NCI-H187 (cell line): ENCODE data around the gene C2CD4C.
"Not testable (repeated sequence)": the region's sequence is repeated elsewhere in the genome, so short reads cannot be mapped to it uniquely, and the experiment has no call there.

Source experiments
- DNase-seq, 2 experiments: peaks; one replicate each; lab custom pipeline; 2025; lab: John Stamatoyannopoulos, UW

Gene C2CD4C

DNA sequence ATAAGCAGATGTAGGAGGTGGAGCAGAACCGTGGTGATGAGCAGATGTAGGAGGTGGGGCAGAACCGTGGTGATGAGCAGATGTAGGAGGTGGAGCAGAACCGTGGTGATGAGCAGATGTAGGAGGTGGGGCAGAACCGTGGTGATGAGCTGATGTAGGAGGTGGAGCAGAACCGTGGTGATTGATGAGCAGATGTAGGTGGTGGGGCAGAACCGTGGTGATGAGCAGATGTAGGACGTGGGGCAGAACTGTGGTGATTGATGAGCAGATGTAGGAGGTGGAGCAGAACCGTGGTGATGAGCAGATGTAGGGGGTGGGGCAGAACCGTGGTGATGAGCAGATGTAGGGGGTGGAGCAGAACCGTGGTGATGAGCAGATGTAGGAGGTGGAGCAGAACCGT, 27.0 kb downstream of the C2CD4C start:
- DNase-seq: not testable (repeated sequence)

DNA sequence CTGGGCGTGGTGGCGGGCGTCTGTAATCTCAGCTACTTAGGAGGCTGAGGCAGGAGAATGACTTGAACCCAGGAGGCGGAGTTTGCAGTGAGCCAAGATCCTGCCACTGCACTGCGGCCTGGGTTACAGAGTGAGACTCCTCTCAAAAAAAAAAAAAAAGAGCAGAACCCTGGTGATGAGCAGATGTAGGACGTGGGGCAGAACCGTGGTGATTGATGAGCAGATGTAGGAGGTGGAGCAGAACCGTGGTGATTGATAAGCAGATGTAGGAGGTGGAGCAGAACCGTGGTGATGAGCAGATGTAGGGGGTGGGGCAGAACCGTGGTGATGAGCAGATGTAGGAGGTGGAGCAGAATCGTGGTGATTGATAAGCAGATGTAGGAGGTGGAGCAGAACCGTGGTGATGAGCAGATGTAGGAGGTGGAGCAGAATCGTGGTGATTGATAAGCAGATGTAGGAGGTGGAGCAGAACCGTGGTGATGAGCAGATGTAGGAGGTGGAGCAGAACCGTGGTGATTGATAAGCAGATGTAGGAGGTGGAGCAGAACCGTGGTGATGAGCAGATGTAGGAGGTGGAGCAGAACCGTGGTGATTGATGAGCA, 28.2 kb downstream of the C2CD4C start:
- DNase-seq: not testable (repeated sequence)

DNA sequence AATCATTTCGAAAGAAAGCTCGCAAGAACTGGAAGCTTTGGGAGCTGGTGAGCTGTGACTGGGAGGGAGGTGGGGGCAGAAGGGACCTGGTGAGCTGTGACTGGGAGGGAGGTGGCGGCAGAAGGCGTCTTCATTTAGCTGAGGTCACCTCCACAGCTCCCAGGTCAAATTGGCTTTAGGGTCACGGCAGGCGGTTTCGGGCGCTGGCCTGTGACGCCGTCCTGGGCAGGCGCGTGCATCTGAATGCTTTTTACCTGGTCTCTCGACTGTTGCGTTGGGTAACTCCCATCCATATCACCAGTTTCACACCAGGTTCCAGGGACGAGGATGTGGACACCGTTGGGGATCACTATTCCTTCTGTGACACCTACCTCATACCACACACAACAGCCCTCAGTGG, 29.2 kb downstream of the C2CD4C start:
- DNase-seq: no peak

DNA sequence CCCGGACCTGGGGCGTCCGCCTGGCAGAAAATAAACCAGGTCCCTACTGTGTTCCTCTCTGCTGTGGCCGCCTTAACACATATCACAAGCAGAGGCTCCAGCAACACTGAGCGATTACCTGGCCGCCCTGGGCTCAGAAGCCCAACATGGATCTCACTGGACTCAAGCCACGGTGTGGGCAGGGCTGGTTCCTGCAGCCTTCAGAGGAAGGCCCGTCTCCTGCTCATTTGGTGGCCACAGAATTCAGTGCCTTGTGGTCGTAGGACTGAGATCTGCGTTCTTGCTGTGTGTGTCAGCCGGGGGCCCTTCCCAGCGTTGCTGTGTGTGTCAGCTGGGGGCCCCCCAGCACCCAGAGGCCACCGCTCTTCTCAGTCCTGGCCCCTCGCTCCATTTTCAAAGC, 30.2 kb downstream of the C2CD4C start:
- no peak for DNase-seq

DNA sequence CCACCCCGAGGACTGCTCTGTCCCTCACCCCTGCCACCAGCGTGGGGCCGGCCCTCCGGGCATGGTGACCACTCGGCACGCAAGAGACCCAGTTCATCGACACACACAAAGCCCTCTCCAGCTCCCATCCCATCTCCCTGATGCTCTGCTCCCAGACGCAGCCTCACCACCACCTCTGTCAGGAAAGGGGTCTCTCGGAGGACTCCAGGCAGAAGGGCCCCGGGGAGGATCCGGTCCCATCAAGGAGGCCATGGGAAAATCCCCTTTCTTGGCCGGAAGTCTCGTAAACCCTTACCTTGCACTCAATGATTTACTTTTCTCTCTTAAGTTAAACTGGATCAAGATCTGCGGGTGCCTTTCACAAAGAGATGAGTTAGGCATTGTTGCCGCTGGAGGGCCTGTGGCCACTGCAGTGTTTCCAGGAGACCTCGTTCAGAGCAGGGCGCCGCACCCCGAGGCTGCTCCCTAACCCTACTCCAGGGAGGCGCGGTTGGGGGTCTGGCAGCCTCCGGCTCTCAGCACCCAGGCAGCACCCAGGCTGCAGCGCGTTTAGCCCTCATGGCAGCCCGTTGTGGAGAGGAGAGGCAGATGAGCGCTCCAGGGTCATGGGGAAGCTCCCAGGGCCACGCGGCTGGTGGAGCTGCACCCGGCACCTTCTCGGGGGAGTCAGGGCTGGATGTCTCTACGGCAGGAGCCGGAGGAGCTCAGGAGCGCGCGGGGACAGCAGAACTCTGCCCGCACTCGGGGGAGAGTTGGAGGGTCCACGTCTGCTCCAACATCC, 31.0 kb downstream of the C2CD4C start:
- no peak for DNase-seq

DNA sequence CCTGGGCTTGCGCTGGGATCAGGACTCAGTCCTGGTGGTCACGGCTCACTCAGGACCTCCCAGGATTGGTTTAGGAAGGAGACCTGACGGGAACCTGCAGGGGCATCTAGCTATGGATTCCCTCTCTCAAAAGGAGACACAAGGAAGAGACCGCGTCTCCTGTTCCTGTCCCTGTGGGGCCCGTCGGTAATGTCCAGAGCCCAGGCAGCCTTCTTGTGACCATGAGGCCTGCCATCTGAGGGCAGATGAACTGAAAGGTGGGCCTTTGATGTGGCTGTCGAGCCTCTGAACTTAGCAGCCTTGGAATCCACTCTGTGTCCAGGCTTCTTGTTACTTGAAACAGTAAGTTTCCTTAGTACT, 32.9 kb downstream of the C2CD4C start:
- no peak for DNase-seq

DNA sequence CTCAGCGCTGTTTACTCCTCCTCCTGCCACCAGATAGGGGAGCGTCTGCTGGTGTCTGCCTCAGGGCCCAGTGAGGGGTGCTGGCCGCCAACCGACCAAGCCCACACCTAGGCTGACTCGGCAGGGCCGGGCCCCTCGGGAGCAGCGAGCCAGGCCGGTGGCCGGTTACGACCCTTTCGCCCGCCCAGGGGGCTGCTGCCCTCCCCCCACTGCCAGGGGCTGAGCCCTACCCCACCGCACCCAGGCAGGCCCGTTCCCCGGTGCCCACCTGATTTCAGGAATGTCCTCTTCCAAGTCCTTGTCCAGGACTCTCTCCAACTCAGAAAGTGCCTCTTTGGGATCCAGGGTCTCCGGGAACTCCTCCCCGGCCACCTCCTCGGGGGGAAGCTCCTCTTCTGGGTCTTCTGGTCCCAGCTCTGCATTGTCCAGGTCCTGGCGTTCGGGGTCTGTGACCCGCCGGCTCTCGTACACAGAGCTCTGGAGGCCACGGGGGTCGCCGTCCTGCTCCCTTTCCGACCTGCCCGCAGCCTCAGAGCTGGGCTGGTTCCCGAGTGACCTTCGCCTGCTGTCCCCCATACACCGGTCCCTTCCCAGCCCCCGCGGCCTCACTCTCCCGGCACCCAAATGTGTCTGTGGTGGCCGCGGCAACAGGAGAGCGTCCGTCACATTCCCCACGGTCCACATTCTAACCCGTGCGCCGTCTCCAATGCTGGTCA, 33.4 kb downstream of the C2CD4C start:
- DNase-seq: no peak

DNA sequence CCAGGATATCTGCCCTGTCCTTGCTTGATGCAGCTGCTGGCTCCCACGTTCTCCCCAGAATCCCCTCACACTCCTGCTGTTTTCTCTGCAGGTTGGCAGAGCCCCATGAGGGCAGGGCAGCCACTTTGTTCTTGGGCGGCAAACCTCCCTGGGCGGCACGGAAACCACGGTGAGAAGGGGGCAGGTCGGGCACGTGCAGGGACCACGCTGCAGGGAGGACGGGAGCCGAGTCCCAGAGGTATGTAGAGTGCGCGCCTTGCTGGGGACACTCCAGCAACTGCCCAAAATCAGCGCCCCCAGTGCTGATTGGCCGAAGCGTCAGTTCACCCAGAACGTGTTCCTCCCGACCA, 34.1 kb downstream of the C2CD4C start:
- DNase-seq: no peak

DNA sequence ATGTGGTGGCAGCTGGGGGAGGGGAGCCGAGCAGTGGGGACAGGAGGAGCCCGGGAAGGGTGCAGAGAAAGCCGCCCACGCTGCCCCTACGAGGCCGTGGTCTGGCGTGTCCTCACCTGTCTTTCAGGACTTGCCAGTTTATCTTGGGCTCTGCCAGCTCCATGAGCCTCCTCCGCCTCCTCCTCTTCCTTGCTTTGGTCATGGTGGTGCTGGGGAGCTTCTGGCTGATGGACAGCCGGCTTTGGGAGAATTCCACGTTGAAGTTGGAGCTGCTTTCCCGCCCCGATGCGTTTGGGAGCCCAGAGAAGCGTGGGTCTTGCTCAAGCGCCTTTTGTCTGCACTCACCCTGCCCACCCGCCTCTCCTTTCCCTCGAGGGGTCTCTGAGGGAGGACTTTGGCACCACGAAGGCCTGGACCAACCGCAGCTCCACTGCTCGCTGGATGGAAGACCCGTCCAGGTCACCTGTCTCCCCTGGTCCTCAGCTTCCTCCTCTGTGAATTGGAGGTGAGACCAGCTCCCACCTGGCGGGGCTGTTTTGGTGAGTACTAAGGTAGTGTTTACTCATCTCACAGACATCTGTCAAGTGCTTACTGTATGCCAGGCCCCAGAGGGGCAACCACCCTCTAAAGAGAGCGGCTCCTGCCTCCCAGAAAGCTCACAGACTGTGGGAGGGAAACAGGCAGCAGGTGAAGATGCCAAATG, 34.6 kb downstream of the C2CD4C start:
- no peak for DNase-seq

DNA sequence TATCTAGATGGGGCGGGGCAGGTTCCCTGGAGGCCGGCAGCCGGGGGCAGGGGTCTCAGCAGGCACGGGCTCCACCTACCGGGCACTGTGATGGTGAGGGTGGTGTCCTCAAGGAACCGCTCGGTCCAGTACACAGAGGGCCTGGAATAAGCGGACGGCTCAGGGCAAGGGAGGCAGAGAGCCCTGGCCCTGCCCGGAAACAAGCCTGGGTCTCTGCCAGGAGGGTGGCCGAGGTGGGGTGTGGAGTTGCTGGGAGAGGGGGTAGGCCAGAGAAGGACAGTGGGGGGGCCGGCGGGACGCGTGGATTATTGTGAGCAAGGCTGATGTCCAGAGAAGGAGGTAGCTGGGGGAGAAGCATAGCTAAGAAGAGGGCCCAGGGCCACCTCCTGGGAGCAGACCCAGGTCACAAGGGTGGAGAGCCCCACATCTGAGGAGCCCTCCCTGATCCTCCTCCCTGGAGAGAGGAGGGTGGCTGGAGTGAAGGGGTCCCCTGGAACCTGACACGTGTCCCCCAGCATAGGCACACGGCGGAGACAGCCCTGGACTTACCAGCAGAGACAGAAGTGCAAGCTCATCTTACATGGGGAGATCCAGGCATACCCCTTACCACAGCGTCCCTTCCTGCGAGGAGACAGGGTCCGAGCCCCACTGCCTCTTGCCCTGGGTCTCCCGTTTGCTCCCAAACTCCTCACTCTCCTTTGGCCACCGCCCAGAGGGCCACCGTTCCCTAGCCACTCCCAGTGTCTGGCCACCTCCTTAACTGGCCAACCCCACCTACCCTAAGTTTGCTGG, 35.4 kb downstream of the C2CD4C start:
- DNase-seq: no peak

DNA sequence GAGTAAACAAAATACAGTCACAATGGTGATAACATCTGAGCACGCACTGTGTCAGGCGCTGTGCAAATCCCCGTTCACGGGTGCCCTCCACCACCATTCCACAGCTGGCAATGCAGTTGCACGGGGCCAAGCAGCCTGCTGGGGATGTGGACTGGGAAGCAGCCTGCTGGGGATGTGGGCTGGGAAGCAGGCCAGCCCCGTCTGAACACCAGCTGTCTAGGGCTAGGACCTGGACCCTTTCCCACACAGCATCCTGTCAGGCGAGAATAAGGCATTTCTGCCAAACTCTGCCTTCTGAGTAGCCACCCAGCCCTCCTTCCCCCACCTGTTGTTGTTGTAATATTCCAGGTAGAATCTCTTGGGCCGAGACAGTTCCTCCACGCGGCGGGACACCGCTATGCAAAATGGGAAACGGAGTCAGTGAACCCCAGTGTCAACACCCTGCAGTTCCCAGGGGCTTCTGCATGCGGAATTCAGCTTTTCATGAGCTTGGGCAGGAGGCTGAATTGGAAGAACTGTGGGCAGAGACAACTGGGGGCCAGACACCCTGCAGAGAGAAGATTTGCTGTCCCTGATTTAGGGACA, 36.5 kb downstream of the C2CD4C start:
- DNase-seq: no peak

DNA sequence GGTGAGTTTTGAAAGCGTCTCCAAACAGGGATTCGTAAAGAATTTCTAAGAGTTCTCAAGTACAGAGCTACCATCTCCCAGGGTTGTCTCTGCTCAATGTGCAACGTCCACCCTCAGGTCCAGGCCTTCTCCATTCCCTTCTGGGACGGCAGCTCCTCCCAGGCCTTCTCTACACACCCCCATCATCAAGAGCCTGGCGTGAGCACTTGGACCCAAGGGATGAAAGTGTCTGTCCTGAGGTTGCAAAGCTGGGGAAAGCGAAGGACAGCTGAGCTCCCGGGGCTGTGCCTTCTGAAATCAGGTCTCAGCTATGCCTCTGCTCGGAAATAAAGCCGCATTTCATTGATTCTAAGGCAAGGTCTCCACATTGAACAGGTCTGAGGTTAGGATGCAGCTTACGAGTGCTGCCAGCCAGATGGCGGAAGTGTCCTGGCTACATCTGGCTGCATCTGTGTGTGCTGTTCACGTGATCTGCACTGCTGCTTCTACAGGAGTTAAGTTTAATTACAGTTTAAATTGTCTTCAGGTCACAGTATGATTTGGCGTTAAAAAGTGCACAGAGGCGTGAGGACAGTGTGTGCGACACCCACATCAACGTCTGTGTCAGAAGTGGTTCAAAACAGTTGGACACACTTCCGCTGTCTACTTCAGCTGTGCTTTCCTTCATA, 37.3 kb downstream of the C2CD4C start:
- DNase-seq: no peak

DNA sequence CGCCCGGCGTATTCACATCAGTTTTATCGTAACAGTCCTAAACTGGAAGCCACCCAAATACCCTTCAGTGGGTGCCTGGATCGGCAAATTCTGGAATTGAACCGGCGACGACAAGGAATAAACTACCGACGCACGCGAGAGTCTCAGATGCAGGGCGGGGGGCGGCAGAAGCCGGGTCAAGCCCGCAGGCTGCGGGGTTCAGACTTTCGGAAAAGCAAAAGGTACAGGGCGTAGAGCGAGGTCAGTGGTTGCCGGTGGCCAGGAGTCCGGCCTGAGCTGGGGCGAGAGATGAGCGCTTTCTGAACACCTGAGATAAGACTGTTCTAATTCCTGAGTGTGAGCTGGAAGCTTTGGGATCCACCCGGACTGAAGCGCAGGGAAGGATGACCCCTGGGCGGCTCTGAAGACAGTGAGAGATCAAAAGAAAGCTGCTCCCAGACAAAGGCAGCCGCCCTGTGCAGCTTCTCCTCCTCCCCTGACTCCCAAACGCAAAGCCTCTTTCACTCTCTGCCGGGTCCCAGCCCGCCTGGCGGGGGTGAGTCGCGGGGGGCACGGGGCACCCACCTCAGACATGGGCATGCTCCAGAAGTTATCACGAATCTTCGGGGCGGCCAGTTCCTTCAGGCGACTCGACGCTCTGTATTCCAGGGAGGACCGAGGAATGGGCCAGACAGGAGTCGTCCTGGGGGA, 38.2 kb downstream of the C2CD4C start:
- no peak for DNase-seq

DNA sequence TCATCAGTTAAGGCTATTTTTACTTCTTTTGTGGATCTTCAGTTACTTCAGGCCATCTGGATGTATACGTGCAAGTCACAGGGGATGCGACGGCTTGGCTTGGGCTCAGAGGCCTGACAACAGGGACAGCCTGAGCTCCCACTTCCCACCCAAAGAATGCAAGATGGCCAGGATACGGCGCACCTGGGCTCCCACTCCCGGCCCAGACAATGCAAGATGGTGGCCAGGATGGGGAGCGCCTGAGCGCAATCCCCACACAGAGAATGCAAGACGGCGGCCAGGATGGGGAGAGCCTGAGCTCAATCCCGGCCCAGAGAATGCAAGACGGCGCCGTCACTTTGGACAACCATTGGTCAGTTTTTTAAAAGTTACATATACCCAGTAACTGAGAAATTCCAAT, 39.1 kb downstream of the C2CD4C start:
- no peak for DNase-seq

DNA sequence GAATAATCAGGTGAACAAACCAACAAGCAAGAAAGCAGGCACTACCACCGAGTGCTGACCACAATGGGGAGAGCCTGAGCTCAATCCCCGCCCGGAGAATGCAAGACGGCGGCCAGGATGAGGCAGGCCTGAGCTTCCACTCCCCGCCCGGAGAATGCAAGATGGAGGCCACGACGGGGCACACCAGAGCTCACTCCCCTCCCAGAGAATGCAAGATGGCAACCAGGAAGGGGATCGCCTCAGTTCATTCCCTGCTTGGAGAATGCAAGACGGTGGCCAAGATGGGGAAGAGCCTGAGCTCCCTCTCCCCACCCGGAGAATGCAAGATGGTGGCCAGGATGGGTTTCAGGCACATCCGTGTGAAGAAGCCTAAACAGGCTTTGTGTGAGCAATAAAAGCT, 39.7 kb downstream of the C2CD4C start:
- no peak for DNase-seq

DNA sequence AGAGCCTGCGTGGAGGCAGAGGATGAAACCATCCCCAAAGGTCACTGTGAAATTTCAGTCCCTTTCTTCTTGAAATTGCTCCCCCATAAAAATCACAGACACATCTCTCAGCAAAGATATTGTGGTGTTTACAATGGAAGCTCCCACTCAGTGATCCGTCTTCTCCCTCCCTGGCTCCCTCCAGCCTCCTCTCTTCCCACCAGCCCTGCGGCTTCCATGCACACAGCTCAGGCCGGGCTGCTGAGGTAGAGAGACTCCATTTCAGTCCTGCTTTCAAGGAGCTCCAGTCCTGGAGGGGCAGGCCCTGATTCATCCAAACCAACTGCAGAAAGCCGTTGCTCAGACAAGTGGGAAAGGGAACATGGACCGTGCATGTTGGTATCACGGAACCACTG, 40.3 kb downstream of the C2CD4C start:
- DNase-seq: no peak

DNA sequence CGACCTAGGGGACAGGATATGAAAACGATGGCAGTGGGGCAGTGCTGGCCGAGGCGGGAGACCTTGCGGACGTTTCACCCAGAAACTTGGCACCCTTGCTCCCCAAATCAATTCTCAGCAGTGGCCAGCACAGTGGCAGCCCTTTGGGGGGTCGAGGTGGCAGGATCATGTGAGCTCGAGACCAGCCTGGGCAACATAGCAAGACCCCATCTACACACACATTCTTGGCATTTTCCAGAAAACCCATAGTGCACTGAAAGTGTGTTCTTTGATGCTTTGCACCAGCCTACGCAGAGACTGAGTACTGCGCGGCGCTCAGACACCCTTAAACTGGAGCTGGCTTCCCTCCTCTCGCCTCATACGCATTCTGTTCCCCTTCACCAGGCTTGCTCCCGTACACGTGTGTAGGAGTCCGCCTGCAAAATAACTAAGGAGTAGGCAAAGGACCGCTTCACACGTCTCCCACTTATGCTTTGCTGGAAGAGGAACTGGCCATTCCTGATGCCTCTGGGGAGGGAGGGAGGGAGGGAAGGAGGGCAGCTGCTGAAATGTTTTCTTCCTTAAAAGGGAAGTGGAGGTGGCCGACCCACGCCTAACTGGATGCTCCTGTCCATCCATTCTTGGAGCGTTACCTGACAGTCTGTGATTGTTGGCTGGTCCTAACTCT, 40.9 kb downstream of the C2CD4C start:
- no peak for DNase-seq

DNA sequence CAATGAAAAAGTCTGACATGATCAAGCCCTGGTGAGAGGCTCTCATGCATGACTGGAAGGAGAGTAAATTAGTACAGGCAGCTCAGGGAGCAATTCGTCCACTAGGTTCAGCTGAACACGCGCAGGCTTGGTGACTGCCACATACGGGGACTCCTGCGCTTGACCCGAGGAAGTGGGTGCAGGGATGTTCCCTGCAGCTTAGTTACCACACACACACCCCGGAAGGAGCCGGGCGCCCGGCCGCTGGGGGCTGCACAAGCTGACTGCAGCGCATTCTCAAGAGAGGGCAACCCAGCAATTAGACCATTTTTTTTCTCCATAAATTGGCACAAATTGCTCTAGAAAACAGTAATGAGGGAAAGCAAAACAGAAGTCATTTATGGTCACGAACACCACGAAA, 41.4 kb downstream of the C2CD4C start:
- DNase-seq: no peak

DNA sequence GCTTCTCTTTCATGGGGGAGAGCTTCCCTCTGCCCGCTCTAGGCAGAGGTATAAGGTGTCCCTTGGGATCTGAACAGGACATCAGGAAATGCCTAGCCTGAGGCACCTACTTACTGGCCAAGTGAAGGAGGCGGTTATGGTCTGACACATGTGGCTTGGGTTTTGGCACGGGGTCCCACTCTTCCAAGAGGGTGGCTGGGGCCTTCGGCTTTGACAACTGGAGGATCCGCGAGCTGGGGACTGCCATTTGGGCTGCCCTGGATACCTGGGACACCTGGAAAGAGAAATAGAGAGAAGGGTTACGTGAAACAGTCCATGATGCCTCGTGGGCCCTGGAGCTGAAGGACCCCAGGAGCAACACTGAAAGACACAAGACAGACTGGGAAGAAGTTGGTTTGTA, 42.0 kb downstream of the C2CD4C start:
- no peak for DNase-seq

DNA sequence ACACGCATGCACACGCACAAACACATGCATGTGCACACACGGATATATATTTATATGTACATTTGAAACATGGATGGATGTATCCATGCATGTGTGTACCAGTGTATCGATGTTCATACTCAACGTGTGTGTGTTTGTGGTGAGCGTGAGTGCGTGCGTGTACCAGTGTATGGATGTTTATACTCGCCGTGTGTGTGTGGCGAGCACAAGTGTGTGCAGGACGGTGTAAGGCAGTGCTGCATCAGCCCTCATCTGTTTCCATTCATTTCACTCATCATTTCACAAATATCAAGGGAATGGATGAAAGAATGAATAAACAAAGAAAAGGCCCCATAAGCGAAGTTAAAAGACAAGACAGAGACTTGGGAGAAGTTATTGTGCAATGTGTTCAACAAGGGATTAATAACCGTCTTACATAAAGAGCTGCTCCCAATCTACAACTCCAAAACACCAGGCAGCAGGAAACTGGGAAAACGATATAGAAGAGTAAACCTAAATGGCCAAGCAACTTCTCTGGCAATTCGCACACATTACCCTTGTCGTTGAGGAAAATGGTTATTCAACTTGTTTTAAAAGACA, 42.7 kb downstream of the C2CD4C start:
- no peak for DNase-seq
